M059J (cell line): Measurements from ENCODE around the gene ACSS2. TPM values are rescaled to one million over a fixed set of nuclear protein-coding genes. Genes with fewer than 3 reads are reported as not detected.
A peak's percentile ranks its signal among the peaks of the same experiment; 100 is the strongest.

ENCODE experiments used
- DNase-seq: peaks from one replicate; pipeline ENCODE4 v3.0.0-alpha.2; 2012; ENCODE audit warnings: low read depth
- total RNA-seq: library from RNA; depleted of rRNA; stranded (reverse); fragments of >200 nt; shearing (Covaris generic); gene quantifications from 2 replicates; pipeline ENCODE4 v1.2.3, GENCODE V29; 2014

The ACSS2 gene
- total RNA-seq, 1 experiment from 2014 or later, result 34.2 TPM

- DNase-seq, result no peak
These were observed 72.7 kb downstream of the ACSS2 start for GRCh38 chr20:34949120-34949519.

DNA sequence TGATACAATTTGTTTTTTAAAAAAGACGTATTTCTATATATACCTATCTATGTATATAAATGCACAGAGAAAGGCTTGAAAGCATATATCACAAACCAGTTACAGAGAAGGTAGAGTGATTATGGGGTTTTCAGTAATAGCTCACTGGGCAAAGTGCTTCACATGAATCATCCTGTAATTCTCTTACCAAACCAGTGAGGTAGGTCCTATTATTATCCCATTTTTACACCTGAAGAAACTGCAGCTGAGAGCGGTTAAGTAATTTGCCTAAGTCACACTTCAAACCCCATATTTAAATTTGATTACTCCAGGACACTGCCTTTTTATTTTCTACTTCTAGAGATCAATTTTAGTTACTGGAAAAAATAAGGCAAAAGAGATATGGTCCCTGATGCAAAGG is 74.8 kb downstream of the ACSS2 start:
- no peak for DNase-seq

DNA sequence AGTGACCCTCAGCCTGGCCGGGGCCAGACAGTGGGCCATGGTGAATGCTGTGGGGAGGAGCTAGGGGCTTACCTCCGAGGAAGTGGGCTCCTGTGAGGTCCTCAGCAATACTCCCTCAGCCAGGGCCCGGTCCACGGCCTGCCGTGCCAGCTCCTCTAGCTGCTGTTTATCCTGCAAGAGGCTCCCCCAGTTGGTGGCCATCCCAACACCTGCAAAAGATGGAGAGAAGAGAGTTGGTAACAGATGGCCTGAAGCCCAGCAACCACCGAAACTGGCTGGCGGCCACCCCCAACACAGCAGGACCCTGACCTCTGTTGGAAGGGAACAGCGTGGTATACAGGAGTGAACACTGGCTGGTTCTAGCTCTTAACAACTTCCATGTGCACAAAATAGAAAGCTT is 75.2 kb downstream of the ACSS2 start:
- DNase-seq, result no peak

- DNase-seq, result peak; percentile 32
These were observed 76.3 kb downstream of the ACSS2 start for GRCh38 chr20:34952671-34953070.

GRCh38 chr20:34953960-34954359 is 77.5 kb downstream of the ACSS2 start:
- DNase-seq, result no peak

DNA sequence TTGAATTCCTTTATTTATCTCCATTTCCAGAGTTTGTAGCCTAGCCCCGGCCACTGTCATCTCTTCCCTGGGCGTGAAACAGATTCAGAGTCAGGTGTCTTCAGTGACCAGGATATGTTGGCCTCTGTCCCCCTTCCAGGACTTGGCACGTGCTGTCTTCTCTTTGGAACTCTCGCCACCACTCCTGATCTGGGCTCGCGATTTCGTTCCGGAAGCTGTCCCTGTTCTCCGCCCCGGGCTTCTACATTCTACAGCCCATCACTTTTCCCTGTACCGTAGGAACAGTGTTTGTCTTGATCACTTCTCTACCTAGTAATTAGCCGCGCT is 78.5 kb downstream of the ACSS2 start:
- no peak for DNase-seq

DNA sequence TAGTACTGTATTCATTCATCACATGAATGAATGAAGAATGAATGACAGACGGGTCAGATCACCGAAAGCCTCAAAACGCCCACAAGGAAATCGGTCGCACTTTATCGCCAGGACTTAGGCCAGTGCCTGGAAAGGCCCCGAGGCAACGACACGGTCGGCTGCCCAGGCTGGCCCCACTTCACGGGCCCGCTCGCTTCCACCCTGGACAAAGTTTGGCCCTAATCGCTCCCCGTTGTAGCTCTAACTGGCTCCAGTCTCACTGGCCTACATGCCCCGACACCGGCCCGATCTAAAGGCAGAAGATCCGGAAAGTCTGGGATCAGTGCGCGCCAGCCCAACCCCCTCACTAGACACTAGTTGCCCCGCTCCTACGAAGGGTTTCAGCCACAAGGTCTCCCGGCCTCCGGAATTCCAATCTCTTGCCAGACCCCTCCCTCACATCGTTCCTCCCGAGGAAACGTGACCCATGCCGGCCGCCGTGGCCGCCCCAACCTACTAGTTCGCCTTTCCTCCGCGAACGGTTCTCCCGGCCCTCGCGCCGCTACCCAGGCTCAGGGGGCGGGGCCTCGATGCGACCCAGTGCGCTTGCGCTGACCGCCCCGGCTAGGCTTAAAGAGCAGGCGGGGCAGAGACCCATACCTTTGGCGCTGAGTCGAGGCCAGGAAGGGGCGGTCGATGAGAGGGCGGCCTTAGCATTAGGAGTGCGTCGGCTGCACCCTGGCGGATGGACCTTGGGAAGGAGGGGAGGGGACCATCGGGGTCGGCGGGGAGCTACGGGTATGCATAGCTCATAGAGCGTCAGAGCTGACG is 79.0 kb downstream of the ACSS2 start, which contains the start of the genes GSS and MYH7B:
Gene GSS, minus strand, starts transcription at position 576 of the 810 bp plus-strand sequence. CDS start 3,954 bp downstream, outside the sequence.
Gene MYH7B, plus strand, starts transcription at position 638 of the 810 bp plus-strand sequence. CDS start 22,138 bp downstream, outside the sequence.
- DNase-seq, result peak; percentile 98

- no peak for DNase-seq
These were observed 79.6 kb downstream of the ACSS2 start for GRCh38 chr20:34956041-34956458.

DNA sequence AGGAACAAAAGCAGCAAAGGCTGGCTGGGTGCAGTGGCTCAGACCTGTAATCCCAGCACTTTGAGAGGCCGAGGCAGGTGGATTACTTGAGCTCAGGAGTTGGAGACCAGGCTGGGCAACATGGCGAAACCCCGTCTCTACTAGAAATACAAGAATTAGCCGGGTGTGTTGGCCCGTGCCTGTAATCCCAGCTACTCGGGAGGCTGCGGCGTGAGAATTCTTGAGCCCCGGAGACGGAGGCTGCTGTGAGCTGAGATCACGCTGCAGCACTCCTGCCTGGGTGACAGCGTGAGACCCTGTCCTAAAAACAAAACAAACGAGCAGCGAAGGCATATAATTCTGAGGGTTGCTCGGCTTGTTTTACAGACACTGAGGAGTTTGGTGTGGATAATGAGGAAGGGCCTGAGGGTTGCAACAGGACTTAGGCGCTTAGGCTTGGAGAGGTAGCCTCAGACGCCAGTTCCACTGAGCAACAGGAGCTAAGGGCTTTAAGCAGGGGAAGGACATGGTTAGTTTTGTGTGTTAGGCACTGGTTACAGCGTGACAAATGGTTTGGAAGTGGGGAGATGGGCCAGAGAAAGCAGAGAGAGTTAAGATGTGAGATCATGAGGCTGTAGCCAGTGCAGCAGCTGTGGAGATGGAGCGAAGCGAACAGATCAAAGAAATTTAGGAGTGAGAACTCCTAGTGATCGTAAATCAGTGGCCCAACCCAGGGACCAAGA is 80.5 kb downstream of the ACSS2 start:
- DNase-seq, result no peak

DNA sequence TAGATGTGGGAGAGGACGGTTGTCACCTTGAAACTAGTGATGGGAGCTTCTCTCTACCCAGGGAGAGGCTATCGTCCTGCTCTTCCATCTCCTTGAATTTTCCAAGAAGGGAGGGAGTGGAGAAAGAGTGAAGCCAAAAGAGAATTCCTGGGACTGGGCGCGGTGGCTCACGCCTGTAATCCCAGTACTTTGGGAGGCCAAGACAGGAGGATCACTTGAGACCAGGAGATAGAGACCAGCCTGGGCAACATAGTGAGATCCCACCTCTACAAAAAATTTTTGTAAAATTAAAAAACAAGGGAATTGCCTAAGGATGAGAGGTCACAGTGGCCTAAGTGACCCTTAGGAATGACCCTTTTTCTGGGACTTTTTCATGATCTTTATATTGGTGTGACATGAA is 88.1 kb downstream of the ACSS2 start:
- DNase-seq, result no peak

DNA sequence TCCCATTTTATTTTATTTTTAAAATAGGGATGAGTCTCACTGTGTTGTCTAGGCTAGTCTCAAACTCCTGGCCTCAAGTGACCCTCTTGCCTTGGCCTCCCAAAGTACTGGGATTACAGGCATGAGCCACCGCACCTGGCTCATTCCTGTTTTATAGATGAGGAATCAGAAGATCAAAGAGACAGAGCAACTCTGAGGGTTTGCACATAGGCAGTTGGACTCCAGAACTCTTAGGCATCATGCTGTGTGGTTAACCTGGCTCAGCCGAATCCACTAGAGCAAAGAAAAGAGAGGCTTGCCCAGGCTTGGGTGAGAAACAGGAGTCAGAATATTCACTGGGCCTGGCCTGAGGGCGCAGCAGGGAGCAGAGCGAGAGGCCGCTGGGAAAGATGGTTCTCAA is 88.6 kb downstream of the ACSS2 start:
- no peak for DNase-seq

GRCh38 chr20:34967421-34967820 is 91.0 kb downstream of the ACSS2 start:
- no peak for DNase-seq

- no peak for DNase-seq
These were observed 91.8 kb downstream of the ACSS2 start for GRCh38 chr20:34968042-34968775.

DNA sequence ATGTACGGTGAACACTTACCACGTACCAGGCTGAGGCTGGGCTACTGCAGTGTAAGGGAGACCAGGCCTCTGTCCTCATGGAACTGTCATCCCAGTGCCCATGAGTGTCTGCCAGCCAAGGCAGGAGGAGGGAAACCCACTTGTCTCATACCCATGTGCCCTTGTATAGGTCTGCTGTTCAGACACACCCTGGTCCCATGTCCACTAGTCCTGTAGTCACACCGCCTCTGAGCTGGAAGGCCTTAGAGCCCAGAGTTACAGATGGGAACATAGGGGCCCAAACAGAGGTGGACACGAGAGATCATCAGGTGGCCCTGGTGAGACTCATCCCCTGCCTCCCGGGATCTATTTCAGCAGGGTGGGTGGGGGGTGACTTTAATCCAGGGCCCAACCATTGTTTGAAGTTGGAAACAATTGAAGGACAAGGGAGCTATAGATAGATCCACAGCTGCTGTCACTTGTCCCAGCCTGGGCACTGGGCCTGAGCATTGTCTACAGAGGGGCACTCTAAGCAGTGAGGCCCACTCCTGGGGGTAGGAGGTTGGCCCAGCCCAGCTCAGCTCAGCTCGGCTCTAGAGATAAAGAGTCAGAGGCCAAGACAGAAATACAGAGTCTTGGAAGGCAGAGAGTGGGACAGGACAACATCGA is 93.9 kb downstream of the ACSS2 start:
- no peak for DNase-seq

DNA sequence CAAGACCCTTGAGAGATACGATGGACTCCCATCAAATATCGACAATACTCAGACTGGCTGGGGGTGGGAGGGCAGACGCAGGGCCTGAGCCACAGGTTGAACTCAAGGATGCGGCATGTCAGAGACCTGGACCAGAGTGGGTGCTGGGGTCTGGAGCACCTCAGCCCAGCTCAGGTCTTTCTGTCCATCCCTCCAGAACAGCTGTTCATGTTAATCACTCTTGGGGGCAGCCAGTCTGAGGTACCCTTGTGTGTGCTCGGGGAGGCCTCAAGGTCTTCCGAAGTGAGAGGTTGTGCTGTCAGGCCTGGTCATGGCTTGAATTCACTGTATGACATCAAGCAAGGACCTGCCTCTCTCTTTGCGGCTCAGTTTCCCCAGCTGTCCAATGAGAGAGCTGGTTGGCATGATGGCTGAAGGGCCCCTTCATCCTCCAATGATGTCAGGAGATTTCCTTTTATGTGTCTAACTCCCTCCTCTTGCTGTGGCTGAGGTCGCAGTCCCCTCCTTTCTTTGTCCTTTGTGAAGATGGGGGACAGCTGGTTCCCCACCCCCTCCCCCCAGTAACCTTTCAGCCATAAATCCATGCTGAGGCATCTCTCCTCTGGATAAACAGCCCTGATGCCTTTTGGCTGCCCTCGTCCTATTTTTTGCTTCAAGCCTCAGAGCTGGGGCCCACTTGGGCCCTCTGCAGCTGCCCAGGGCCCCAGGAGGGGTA is 94.6 kb downstream of the ACSS2 start:
- no peak for DNase-seq

GRCh38 chr20:34971561-34972235 is 95.3 kb downstream of the ACSS2 start:
- DNase-seq, result no peak

DNA sequence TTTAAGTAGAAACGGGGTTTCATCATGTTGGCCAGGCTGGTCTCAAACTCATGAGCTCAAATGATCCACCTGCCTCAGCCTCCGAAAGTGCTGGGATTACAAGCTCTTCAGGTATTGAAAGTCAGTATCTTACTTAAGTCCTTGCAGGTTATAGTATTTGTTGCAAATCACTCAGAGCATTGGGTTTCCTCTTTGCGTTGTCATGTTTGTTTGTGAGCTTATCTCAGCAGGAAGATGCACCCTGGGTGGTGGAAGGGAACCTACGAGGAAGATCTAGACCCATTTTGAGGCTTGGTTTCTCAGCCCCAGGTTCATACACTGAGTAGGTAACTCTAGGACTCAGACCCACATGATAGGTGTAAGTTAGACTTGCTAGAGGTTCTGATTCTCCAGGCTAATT is 97.8 kb downstream of the ACSS2 start:
- no peak for DNase-seq

DNA sequence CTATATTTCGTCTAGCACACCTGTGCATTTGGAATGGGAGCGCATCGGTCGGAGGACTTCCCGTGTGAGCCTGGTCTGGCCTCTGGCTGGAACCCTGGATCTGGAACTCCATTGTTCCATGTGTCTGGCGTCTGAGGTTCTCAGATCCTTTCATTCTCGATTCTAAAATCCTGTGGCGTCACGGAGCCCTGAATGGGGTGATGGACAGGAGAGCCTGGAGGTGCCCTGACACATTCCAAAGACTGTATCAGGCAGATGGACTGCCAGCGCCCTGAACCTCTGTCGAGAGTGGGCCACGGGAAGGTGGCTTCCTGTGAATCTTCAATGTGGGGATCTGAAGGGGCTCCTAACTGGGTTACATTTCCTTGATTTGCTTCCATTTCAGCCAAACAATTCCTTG is 99.9 kb downstream of the ACSS2 start:
- DNase-seq, result no peak
